Left cardiac atrium (tissue), 4 donors: ENCODE data around the gene GRB2. TPM values are rescaled to one million over a fixed set of nuclear protein-coding genes. Genes with fewer than 3 reads are reported as not detected.
A peak's percentile ranks its signal among the peaks of the same experiment; 100 is the strongest.

Source experiments
- ATAC-seq, 2 donors: fragments of 200-7000 bp; cut with Tn5 transposase; one replicate each; pipeline ENCODE4 v1.9.1; 2020; ENCODE audit warnings: mild to moderate bottlenecking in 2 of 2, moderate library complexity in 2 of 2
- DNase-seq: peaks from one replicate; pipeline ENCODE4 v3.0.0-alpha.2; 2020
- intact Hi-C, 2 donors: fragments of 100-400 bp; cut with DNase I; formaldehyde crosslinking; loops; one replicate each; pipeline versions ENCODE4 v1.14.1 to v1.15.1; 2022 to 2023
- total RNA-seq, 2 donors: library from RNA; stranded (reverse); fragmentation: NEBNext Ultra II Directional; extraction: Animal tissue kit (Norgen Biotek cat#: 25700); gene quantifications; one replicate each; pipeline ENCODE4 v1.2.1, GENCODE V29; 2021
- donor health status: DM: no; HTN: yes; CAD: no.
- donor health status: DM: no; HTN: yes; CAD: no; lungs with severe emphysema.
- donor health status: DM: yes; HTN: yes; CAD: no.
- donor health status: Dilated cardiomyopathy.

Gene GRB2
- total RNA-seq, 2 donors from 2014 or later: 90.3 to 110 TPM

DNA sequence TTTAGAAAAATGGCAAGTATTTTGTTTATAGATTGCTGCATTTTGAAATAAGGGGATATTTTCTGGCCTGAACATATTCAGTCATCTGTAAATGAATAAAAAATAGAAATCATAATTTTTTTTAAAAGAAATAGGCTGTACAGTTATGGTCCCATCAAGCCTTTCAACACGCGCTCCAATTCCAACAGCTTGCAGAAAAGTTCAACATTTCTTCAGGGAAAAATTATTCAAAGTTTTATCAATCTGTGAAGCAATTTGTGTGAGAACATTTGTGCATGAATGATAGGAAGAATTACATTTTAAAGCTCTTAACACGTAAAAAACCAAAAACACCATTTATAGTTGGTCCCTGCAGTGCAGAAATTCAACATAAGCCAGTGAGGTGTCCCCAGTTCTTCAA is 65.5 kb downstream of the GRB2 start:
- DNase-seq: no peak
- intact Hi-C loops: no loop called here
- ATAC-seq: no peak

- DNase-seq (no peak), ATAC-seq (no peak)
- intact Hi-C loops: no loop called here
Measured at GRCh38 chr17:75338335-75338734, 67.1 kb downstream of the GRB2 start.

GRCh38 chr17:75335315-75335714 is 70.2 kb downstream of the GRB2 start:
- intact Hi-C loops: no loop called here
- no peak for ATAC-seq

DNA sequence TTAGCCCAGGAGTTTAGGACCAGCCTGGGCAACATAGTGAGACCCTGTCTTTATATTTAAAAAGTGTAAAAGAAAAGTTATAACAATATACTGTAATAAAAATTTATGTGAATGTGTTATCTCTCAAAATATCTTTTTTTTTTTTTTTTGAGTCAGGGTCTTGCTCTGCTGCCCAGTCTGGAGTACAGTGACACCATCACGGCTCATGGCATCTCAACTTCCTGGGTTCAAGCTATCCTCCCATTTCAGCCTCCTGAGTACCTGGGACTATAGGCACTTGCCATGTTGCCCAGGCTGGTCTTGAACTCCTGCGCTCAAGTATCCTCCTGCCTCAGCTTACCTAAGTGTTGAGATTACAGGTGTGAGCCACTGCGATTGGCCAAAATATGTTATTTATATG is 70.8 kb downstream of the GRB2 start:
- intact Hi-C loops: no loop called here
- DNase-seq (no peak), ATAC-seq (no peak)

More at GRCh38 chr17:75335315-75335714, 70.2 kb downstream of the GRB2 start:
- no peak for DNase-seq

- DNase-seq (no peak), ATAC-seq (no peak)
- intact Hi-C loops: no loop called here
Measured at GRCh38 chr17:75331671-75332070, 73.8 kb downstream of the GRB2 start.

DNA sequence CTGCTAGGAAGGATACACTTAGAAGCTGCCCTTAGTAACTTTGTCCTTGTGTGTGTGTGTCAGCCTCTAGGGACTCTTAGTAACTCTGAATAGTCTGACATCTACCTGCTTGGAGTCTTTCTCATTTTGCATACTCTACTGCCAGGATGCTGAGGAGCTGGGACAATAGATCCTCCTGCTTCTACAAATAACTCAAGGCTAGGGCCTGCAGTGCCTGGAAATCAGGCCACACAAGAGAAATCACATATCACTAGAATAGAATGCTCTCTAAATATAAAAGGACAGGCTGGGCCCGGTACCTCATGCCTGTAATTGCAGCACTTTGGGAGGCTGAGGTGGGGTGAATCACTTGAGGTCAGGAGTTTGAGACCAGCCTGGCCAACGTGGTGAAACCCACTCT is 77.7 kb downstream of the GRB2 start:
- no peak for ATAC-seq
- intact Hi-C loops: no loop called here

DNA sequence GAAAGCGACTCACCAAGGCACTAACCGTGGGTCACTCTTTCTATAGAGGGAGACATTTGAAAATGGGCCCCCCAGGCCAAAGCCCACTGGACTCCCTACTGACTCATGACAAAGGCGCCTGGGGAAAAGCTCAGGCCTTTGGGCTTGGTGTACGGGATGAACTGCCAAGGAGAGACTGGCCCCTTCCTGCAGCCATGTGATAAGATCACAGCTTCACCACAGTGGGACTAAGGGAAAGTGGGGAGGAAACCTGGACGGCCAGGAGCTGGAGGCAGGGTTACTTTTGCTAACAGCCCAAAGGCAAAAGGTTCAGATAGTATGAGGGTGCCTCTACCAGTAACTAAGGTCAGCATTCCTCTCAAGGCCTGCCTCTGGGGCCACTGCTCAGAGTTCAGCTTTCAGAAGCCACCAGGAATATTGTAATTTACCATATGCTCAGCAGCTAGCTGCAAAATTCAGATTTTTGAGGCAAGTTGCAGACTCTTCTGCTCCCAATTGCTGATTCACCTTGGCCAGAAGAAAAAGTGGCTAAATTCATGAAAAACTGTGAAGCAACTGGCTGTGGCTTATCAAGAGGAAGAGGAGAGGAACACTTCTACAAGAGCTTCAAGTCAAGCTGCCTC is 79.1 kb downstream of the GRB2 start:
- DNase-seq (no peak), ATAC-seq (peak; percentile 25 to 27)
- intact Hi-C loops: no loop called here

More for the DNA sequence above, 77.7 kb downstream of the GRB2 start:
- DNase-seq: no peak

DNA sequence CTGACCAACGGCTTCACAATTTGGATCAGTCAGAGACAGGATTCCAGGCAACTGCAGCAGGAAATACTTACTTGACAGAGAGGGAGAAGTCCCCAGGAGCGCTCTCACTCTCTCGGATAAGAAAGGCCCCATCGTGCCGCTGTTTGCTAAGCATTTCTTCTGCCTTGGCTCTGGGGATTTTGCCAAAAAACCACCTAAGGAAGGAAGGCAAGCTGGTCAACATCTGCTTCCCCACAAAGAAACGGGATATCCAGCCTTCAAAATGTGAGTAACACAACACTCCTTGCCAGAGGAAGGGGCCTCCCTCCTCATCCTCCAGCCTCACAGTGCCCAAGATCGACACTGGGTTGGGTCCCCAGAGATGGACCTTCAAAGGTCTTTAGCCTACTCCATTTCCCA is 79.7 kb downstream of the GRB2 start:
- DNase-seq (no peak), ATAC-seq (peak; percentile 30 to 34)
- intact Hi-C loops: no loop called here

DNA sequence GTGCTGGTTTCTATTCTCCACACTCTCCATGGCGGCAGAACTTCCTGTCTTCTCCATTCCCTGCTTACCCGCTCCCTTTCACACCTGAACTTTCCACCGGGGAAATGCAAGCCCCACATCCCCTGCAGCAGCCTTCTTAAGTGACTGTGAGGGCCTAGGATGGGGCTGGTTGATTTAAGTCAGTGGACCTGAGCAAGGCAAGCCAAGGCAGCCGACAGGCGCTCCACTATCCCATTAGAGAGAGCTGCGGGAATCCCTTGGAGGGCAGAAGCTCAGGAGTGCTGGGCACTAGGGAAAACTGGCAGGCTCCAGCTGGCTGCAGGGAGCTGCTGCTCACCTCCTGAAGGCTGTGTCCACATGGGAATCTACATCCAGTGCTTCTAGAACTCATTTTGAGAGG is 80.1 kb downstream of the GRB2 start:
- intact Hi-C loops: no loop called here
- DNase-seq (no peak), ATAC-seq (no peak)

DNA sequence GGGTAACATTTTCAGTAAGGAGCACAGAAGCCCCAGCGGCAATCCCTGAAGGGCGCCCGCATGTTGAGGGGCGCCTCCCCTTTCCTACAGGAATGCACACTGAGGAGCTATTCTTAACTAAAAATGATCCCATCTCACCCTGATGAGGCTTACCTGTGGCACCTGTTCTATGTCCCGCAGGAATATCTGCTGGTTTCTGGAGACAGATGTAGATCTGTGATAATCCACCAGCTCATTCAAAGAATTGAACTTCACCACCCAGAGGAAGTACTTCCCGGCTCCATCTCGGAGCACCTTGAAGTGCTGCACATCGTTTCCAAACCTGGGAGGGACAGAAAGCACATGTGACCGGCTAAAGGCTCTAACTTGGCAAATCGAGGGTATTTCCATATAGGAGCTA is 84.0 kb downstream of the GRB2 start:
- ATAC-seq: no peak
- intact Hi-C loops: loop anchor here in 1 of 2 donors (5.0 kb wide), 1 partner anchor 86 kb away; the partner anchor contains the start of gene GRB2
- DNase-seq: no peak

DNA sequence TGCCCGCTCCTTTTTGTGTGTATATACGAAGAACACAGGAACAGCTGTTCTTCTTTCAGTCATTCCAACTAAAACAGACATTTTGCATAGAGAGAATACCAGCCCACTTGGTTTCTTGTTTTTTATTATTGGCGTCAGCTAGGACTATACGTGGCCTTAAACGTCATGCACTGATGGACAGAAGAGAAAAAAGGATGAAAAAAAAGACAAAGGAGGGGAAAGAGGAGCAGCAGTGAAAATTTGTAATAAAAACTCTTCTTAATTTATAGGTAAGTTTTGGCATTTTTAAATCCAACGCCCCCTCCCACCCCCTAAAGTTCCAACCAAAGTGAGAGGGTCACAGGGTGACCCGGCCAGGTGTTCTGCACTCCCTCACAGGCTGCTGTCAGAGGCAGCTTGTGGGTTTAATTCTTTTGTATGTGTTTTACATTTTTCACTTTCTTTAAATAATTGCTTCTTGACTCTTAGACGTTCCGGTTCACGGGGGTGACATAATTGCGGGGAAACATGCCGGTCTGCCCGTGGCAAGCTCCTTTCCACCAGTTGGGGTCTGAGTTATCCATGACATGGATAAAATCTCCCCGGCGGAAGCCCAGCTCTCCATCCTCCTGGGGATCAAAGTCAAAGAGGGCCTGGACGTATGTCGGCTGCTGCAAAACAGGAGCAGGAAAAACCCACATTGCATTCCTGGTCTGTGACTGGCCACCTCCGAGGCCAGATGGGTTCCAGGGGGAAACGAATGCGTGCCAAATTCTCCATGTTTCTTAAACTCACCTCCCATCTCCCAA is 85.4 kb downstream of the GRB2 start:
- ATAC-seq: no peak
- DNase-seq: no peak
- intact Hi-C loops: loop anchor here in 1 of 2 donors (5.0 kb wide), 1 partner anchor 87 kb away; the partner anchor contains the start of gene GRB2

- intact Hi-C loops: no loop called here
- ATAC-seq: no peak
- no peak for DNase-seq
Measured at GRCh38 chr17:75318615-75319222, 86.8 kb downstream of the GRB2 start.

GRCh38 chr17:75318211-75318610 is 87.3 kb downstream of the GRB2 start:
- intact Hi-C loops: no loop called here
- no peak for DNase-seq
- ATAC-seq: no peak

GRCh38 chr17:75317671-75318070 is 87.8 kb downstream of the GRB2 start:
- no peak for ATAC-seq
- intact Hi-C loops: no loop called here
- no peak for DNase-seq

DNA sequence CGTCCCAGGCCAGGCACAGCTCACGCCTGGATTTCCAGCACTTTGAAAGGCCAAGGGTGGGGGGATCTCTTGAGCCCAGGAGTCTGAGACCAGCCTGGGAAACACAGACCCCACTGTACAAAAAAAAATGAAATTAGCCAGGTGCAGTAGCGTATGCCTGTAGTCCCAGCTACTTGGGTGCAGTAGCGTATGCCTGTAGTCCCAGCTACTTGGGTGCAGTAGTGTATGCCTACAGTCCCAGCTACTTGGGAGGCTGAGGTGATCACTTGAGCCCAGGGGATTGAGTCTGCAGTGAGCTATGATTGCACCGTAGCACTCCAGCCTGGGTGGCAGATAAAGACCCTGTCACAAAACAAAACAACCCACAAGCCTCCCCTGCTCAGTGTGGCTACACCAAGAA is 89.2 kb downstream of the GRB2 start:
- intact Hi-C loops: no loop called here
- DNase-seq: no peak
- no peak for ATAC-seq

- intact Hi-C loops: no loop called here
- no peak for DNase-seq
- no peak for ATAC-seq
Measured at GRCh38 chr17:75315541-75316243, 89.8 kb downstream of the GRB2 start.

GRCh38 chr17:75313941-75314551 is 91.4 kb downstream of the GRB2 start:
- DNase-seq: no peak
- intact Hi-C loops: no loop called here

DNA sequence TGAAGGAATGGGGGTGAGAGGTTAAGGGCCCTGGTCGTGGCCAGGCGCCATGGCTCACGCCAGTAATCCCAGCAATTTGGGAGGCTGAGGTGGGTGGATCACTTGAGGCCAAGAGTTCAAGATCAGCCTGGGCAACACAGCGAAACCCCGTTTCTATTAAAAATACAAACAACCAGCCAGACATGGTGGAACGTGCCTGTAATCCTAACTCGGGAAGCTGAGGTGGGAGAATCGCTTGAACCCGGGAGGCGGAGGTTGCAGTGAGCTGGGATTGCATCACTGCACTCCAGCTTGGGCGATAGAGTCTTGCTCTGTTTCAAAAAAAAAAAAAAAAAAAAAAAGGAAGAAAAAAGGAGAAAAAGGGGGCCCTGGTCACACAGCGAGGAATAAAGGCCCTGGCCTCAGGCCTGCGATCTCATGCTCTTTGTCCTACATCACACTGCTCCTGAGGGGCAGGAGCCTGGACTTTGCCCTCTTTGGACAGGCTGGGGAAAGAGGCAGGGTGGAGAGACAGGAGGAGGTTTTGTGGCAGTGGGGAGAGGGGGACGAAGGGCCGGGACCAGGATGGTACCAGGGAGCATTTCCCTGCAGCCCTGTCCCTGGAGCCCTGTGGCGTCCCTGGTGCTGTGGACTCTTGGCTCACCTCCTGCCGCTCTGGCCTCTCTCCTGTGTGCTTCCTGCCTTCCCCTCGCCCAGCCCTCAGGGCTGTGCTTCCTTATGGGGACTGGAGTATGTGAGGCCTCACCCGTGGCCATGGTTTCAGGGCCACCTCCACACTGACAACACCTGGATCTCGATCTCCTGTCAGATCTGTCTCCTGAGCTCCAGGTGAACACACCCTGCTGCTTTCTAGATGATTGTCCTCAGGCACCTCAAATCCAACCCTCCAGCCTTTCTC is 96.5 kb downstream of the GRB2 start:
- peak; percentile 38 to 81 for ATAC-seq
- DNase-seq: no peak

More at GRCh38 chr17:75313941-75314551, 91.4 kb downstream of the GRB2 start:
- ATAC-seq: peak; percentile 56 to 67

More for the DNA sequence above, 96.5 kb downstream of the GRB2 start:
- intact Hi-C loops: no loop called here
